Pancreas (tissue), 10 donors: Measurements from ENCODE around the gene MYO1A. TPM values are rescaled to one million over a fixed set of nuclear protein-coding genes. Genes with fewer than 3 reads are reported as not detected.

Experiments used
- ATAC-seq, 4 donors: fragments of 200-7000 bp; cut with Tn5 transposase; one replicate each; pipeline versions ENCODE4 v1.8.0 to v1.9.1; 2020; ENCODE audit warnings: mild to moderate bottlenecking in 4 of 4, moderate library complexity in 4 of 4
- DNase-seq, 6 donors: peaks; one replicate each; pipeline ENCODE4 v3.0.0-alpha.2; 2020
- FAIRE-seq: peaks from 2 replicates; lab custom pipeline; 2012; peaks lifted over from hg19 to GRCh38; lab: Jason Lieb, UNC
- H3K27ac ChIP-seq, 4 donors: fragments of 200-600 bp; sonication (generic); 1 replicate in 3 of 4; 2 replicates in 1 of 4; pipeline versions ENCODE4 v1.5.0 to v1.8.0; 2020
- H3K27me3 ChIP-seq, 4 donors: fragments of 200-600 bp; one replicate each; pipeline ENCODE4 v1.8.0; 2021
- H3K36me3 ChIP-seq, 3 donors: fragments of 200-600 bp; sonication (generic) in 1 of 3; one replicate each; pipeline versions ENCODE4 v1.5.0 to v1.8.0; 2020 to 2021
- H3K4me1 ChIP-seq, 3 donors: fragments of 200-600 bp; one replicate each; pipeline ENCODE4 v1.8.0; 2021
- H3K4me3 ChIP-seq, 4 donors: fragments of 200-600 bp; sonication (generic) in 2 of 4; one replicate each; pipeline versions ENCODE4 v1.5.0 to v1.8.0; 2020 to 2021
- H3K9me3 ChIP-seq, 4 donors: fragments of 200-600 bp; one replicate each; pipeline ENCODE4 v1.8.0; 2021
- CTCF ChIP-seq, 4 donors: fragments of 200-600 bp; sonication (generic) in 3 of 4; IDR thresholded peaks; one replicate each; pipeline versions ENCODE4 v1.5.0 to v1.8.0; 2021; ENCODE audit warnings: antibody characterized with exemption in 4 of 4
- WGBS, 2 donors: extraction: QIAGEN DNeasy Blood & Tissue Kit; methylation state at CpG; one replicate each; pipeline ENCODE4 v1.1.7; 2013; 5-methylcytosine and 5-hydroxymethylcytosine counted together
- intact Hi-C, 3 donors: fragments of 100-400 bp; cut with DNase I; formaldehyde crosslinking; loops; one replicate each; pipeline versions ENCODE4 v1.11.1 to v1.14.2; 2022
- polyA plus RNA-seq, 2 donors: library from polyadenylated mRNA; stranded (reverse); fragments of 200-250 nt; gene quantifications; one replicate each; pipeline ENCODE4 v1.2.3, GENCODE V29; 2013
- total RNA-seq, 6 donors: library from RNA; stranded (reverse); fragmentation: NEBNext Ultra II Directional in 4 of 6; extraction: Animal tissue kit (Norgen Biotek cat#: 25700) in 4 of 6; gene quantifications; one replicate each; pipeline versions ENCODE4 v1.2.1 to v1.2.4, GENCODE V29; 2021 to 2023
- donor health status: healthy with polysubstance abuse.
- donor health status: DM: no; HTN: no; CAD: no; lungs with moderate emphysema.
- donor health status: DM: no; HTN: no; CAD: no.
- donor health status: control.
- donor health status: control.
- donor health status: Bipolar disorder and iron deficiency.
- donor health status: DM: yes; HTN: yes; CAD: no.
- donor health status: DM: no; HTN: no; CAD: no.
- donor health status: DM: no; HTN: no; CAD: no.
- donor health status: DM: yes; HTN: yes; CAD: no.

The MYO1A gene
- total and polyA plus RNA-seq, 8 donors: 0.15 to 0.65 (median 0.47) TPM; not detected in 1

- 92 to 98% methylated on average over 4 of the region's 4 CpGs for WGBS, 2 donors
- no peak for DNase-seq
- intact Hi-C loops: no loop called here
- Histone ChIP-seq H3K27ac (no peak overlapping the region), H3K9me3 (no peaks in the 10 kb centered on the region), H3K4me1 (no peaks in the 10 kb centered on the region), H3K36me3 (no peaks in the 10 kb centered on the region), H3K27me3 (no peaks in the 10 kb centered on the region), H3K4me3 (no peak overlapping the region)
- no peak for FAIRE-seq
- TF ChIP-seq CTCF (IDR thresholded peaks at IDR 0.05): no peak
- no peak for ATAC-seq
These were observed 68.9 kb downstream of the MYO1A start for GRCh38 chr12:56980941-56981530.

GRCh38 chr12:56980268-56980667 is 69.7 kb downstream of the MYO1A start:
- no peak for ATAC-seq
- Histone ChIP-seq H3K27me3 (no peaks in the 10 kb centered on the region), H3K27ac (no peak overlapping the region), H3K4me1 (no peaks in the 10 kb centered on the region), H3K4me3 (no peak overlapping the region), H3K9me3 (no peaks in the 10 kb centered on the region), H3K36me3 (no peaks in the 10 kb centered on the region)
- WGBS, 2 donors: 94 to 96% methylated on average over 6 of the region's 6 CpGs
- intact Hi-C loops: no loop called here
- no peak for FAIRE-seq
- DNase-seq: no peak
- no peak for TF ChIP-seq CTCF (IDR thresholded peaks at IDR 0.05)

- H3K4me3 ChIP-seq: no peak overlapping the region
- 96 to 98% methylated on average over 3 of the region's 3 CpGs for whole genome bisulfite sequencing, 2 donors
- ATAC-seq (no peak), FAIRE-seq (no peak), DNase-seq (no peak)
- H3K4me1 ChIP-seq: no peaks in the 10 kb centered on the region
- H3K27me3 ChIP-seq: no peaks in the 10 kb centered on the region
- H3K36me3 ChIP-seq: no peaks in the 10 kb centered on the region
- TF ChIP-seq CTCF (IDR thresholded peaks at IDR 0.05): no peak
- intact Hi-C loops: no loop called here
- no peaks in the 10 kb centered on the region for H3K9me3 ChIP-seq
- H3K27ac ChIP-seq: no peak overlapping the region
These were observed 70.3 kb downstream of the MYO1A start for GRCh38 chr12:56979628-56980027.

Other genes starting within 250 kb of the MYO1A start
- gene SDR9C7, start 115.7 kb downstream of the MYO1A start, total RNA-seq: not detected
- not detected for gene SDR9C7, start 115.7 kb downstream of the MYO1A start, polyA plus RNA-seq
- under 1 TPM; 0.08 to 0.35 (median 0.25) TPM for gene RDH16, start 92.5 kb downstream of the MYO1A start, total RNA-seq
- gene RDH16, start 92.5 kb downstream of the MYO1A start, polyA plus RNA-seq: under 1 TPM; 0.77 to 0.84 TPM
- 1 to 10 TPM; 2.4 to 4.3 (median 2.8) TPM for gene ZBTB39, start 43.6 kb downstream of the MYO1A start, total RNA-seq
- gene ZBTB39, start 43.6 kb downstream of the MYO1A start, polyA plus RNA-seq: 1 to 10 TPM; 1.5 to 1.9 TPM
- not detected for gene TAC3, start 33.6 kb downstream of the MYO1A start, total RNA-seq
- 1 to 10 TPM in 1 of 2 donors, under 1 TPM in 1; 0.23 to 4.4 TPM for gene TAC3, start 33.6 kb downstream of the MYO1A start, polyA plus RNA-seq
- 1 to 10 TPM; 3.2 to 5.7 (median 4.0) TPM for gene NEMP1, start 28.7 kb upstream of the MYO1A start, total RNA-seq
- 1 to 10 TPM; 1.1 to 2.4 TPM for gene NEMP1, start 28.7 kb upstream of the MYO1A start, polyA plus RNA-seq
- 10 to 100 TPM in 1 of 6 donors, 1 to 10 TPM in 5; 2.1 to 12.9 (median 4.6) TPM for gene NAB2, start 39.0 kb upstream of the MYO1A start, total RNA-seq
- 10 to 100 TPM in 1 of 2 donors, 1 to 10 TPM in 1; 5.8 to 21.3 TPM for gene NAB2, start 39.0 kb upstream of the MYO1A start, polyA plus RNA-seq
- gene STAT6, start 61.2 kb upstream of the MYO1A start, total RNA-seq: 100 to 1,000 TPM in 1 of 6 donors, 10 to 100 TPM in 5; 31.0 to 116 (median 51.9) TPM
- 100 to 1,000 TPM; 137 to 141 TPM for gene STAT6, start 61.2 kb upstream of the MYO1A start, polyA plus RNA-seq
- 10 to 100 TPM; 19.2 to 89.4 (median 38.5) TPM for gene LRP1, start 78.4 kb upstream of the MYO1A start, total RNA-seq
- gene LRP1, start 78.4 kb upstream of the MYO1A start, polyA plus RNA-seq: 10 to 100 TPM; 12.2 to 15.7 TPM
- gene LRP1-AS, start 97.5 kb upstream of the MYO1A start, total RNA-seq: not detected
- gene LRP1-AS, start 97.5 kb upstream of the MYO1A start, polyA plus RNA-seq: not detected
- 1 to 10 TPM in 4 of 6 donors, under 1 TPM in 2; 0.37 to 3.3 (median 1.2) TPM for gene NXPH4, start 166.7 kb upstream of the MYO1A start, total RNA-seq
- gene NXPH4, start 166.7 kb upstream of the MYO1A start, polyA plus RNA-seq: under 1 TPM; 0.28 to 0.38 TPM
- gene SHMT2, start 179.6 kb upstream of the MYO1A start, total RNA-seq: 100 to 1,000 TPM in 1 of 6 donors, 10 to 100 TPM in 5; 44.8 to 183 (median 63.9) TPM
- 10 to 100 TPM; 20.0 to 29.8 TPM for gene SHMT2, start 179.6 kb upstream of the MYO1A start, polyA plus RNA-seq
- 1 to 10 TPM in 2 of 6 donors, under 1 TPM in 4; 0.46 to 2.1 (median 0.76) TPM for gene STAC3, start 201.1 kb upstream of the MYO1A start, total RNA-seq
- gene STAC3, start 201.1 kb upstream of the MYO1A start, polyA plus RNA-seq: 1 to 10 TPM; 2.5 to 3.0 TPM